K562 (cell line): ENCODE data around the gene ZNF672. TPM values are rescaled to one million over a fixed set of nuclear protein-coding genes. Genes with fewer than 3 reads are reported as not detected.

Experiments
- CBFB ChIP-seq: sonication (generic); formaldehyde crosslinking; IDR thresholded peaks from 2 replicates; pipeline ENCODE4 v1.4.0; 2020; ENCODE audit warnings: mild to moderate bottlenecking, missing genetic modification reagents
- IRF2 ChIP-seq: sonication (generic); formaldehyde crosslinking; IDR thresholded peaks from 2 replicates; pipeline ENCODE4 v1.8.1; 2022; ENCODE audit warnings: mild to moderate bottlenecking, missing genetic modification reagents
- JUNB ChIP-seq: fragments of 450-650 bp; formaldehyde crosslinking; conservative IDR thresholded peaks from 2 replicates; pipeline ENCODE4 v1.4.0; 2020; ENCODE audit warnings: mild to moderate bottlenecking
- NFIC ChIP-seq: fragments of 450-650 bp; IDR thresholded peaks from 2 replicates; pipeline ENCODE4 v1.6.1; 2017; ENCODE audit warnings: mild to moderate bottlenecking, inconsistent platforms
- RAD51 ChIP-seq: fragments of 450-650 bp; IDR thresholded peaks from 2 replicates; pipeline ENCODE4 v1.7.1; 2016; ENCODE audit warnings: low read depth, mild to moderate bottlenecking, borderline replicate concordance
- RBM14 ChIP-seq: fragments of 200-400 bp; formaldehyde crosslinking; IDR thresholded peaks from 2 replicates; pipeline ENCODE4 v1.6.1; 2018; ENCODE audit warnings: low read depth, mild to moderate bottlenecking, low read length, moderate library complexity, borderline replicate concordance; ENCODE audit not compliant: insufficient read depth
- SREBF2 ChIP-seq: sonication (generic); formaldehyde crosslinking; IDR thresholded peaks from 2 replicates; pipeline ENCODE4 v1.4.0; 2020; ENCODE audit warnings: mild to moderate bottlenecking, missing genetic modification reagents
- THRB ChIP-seq: fragments of 450-650 bp; formaldehyde crosslinking; conservative IDR thresholded peaks from 2 replicates; pipeline ENCODE4 v1.4.0; 2022; ENCODE audit warnings: mild to moderate bottlenecking, missing genetic modification characterization
- YY1 ChIP-seq, 3 experiments: IDR thresholded peaks; 2 replicates each; pipeline ENCODE4 v1.6.1; 2011; ENCODE audit warnings: low read length in 2 of 3, mild to moderate bottlenecking in 2 of 3, moderate library complexity in 2 of 3, borderline replicate concordance in 1 of 3, control low read depth in 1 of 3, low read depth in 1 of 3; ENCODE audit not compliant: insufficient read depth in 3 of 3, insufficient replicate concordance in 2 of 3, control insufficient read depth in 1 of 3, insufficient read length in 1 of 3; ENCODE audit errors: extremely low read depth in 1 of 3
- ZBTB26 ChIP-seq: fragments of 450-650 bp; formaldehyde crosslinking; IDR thresholded peaks from 2 replicates; pipeline ENCODE4 v1.4.0; 2022; ENCODE audit warnings: missing genetic modification characterization
- ZNF512 ChIP-seq: IDR thresholded peaks from 2 replicates; pipeline ENCODE4 v1.6.1; 2016; ENCODE audit warnings: missing genetic modification characterization, missing compliant biosample characterization
- ZSCAN29 ChIP-seq: fragments of 450-650 bp; IDR thresholded peaks from 2 replicates; pipeline ENCODE4 v1.6.1; 2017
- polyA plus RNA-seq, 8 experiments: library from polyadenylated mRNA; depleted of rRNA in 4 of 8; stranded (reverse) in 5 of 8; unstranded in 3 of 8; fragments of >200 nt; fragmentation: Nextera tagmentation in 2 of 8; fragmentation: Illumina TruSeq in 1 of 8; extraction: Ambion mirVana in 2 of 8; extraction: Trizol in 1 of 8; gene quantifications; 2 replicates each; pipeline versions ENCODE4 v1.2.1 to v1.2.3, GENCODE V29; 2011 to 2014; ENCODE audit warnings: inconsistent platforms in 1 of 8, missing spikeins in 1 of 8
- total RNA-seq, 7 experiments: library from RNA; depleted of rRNA in 6 of 7; stranded (reverse); fragments of >200 nt in 6 of 7; fragmentation: Illumina TruSeq in 2 of 7; extraction: Trizol in 2 of 7; gene quantifications; 2 replicates each; pipeline versions ENCODE4 v1.2.1 to v1.2.3, GENCODE V29; 2011 to 2021; ENCODE audit warnings: low replicate concordance in 1 of 7
- TF ChIP-seq, protein P1 (sequence below): fragments of 450-650 bp; IDR thresholded peaks from 2 replicates; pipeline ENCODE4 v1.6.1; 2016; ENCODE audit warnings: low read depth
- TF ChIP-seq, protein P2 (sequence below), 2 experiments: fragments of 450-650 bp in 1 of 2; sonication (generic) in 1 of 2; formaldehyde crosslinking in 1 of 2; IDR thresholded peaks in 1 of 2; conservative IDR thresholded peaks in 1 of 2; 2 replicates each; pipeline versions ENCODE4 v1.6.1 to v1.8.1; 2016 to 2023; ENCODE audit warnings: mild to moderate bottlenecking in 2 of 2, moderate library complexity in 2 of 2, inconsistent platforms in 1 of 2, missing genetic modification reagents in 1 of 2

ZNF672 gene
- total and polyA plus RNA-seq, 9 of the 15 experiments (the other 6 are each of a cell fraction or from before 2014, with no cell fraction given): 1.9 to 57.9 (median 24.1) TPM

DNA sequence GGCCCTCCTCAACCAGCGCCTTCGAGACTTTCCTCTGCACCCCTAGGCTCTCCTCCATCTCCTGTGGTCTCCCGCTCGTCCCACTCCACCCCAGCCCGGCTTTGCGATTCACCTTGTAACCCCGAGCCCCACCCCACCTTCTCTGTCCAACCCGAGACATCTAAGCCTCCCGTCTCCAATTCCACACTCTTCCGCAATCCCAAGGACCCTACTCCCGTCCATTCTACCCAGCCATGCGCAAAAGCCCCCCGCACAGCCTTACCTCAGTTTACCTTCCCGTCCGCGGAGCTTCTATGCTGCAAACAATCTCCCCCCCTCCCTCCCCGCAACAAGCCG lies 12.5 kb upstream of the ZNF672 start (continued):
- peak; percentile 85 for TF ChIP-seq THRB
- TF ChIP-seq JUNB (CRISPR knock-in tag): no peak
- TF ChIP-seq RBM14: no peak
- TF ChIP-seq, protein P1, sequence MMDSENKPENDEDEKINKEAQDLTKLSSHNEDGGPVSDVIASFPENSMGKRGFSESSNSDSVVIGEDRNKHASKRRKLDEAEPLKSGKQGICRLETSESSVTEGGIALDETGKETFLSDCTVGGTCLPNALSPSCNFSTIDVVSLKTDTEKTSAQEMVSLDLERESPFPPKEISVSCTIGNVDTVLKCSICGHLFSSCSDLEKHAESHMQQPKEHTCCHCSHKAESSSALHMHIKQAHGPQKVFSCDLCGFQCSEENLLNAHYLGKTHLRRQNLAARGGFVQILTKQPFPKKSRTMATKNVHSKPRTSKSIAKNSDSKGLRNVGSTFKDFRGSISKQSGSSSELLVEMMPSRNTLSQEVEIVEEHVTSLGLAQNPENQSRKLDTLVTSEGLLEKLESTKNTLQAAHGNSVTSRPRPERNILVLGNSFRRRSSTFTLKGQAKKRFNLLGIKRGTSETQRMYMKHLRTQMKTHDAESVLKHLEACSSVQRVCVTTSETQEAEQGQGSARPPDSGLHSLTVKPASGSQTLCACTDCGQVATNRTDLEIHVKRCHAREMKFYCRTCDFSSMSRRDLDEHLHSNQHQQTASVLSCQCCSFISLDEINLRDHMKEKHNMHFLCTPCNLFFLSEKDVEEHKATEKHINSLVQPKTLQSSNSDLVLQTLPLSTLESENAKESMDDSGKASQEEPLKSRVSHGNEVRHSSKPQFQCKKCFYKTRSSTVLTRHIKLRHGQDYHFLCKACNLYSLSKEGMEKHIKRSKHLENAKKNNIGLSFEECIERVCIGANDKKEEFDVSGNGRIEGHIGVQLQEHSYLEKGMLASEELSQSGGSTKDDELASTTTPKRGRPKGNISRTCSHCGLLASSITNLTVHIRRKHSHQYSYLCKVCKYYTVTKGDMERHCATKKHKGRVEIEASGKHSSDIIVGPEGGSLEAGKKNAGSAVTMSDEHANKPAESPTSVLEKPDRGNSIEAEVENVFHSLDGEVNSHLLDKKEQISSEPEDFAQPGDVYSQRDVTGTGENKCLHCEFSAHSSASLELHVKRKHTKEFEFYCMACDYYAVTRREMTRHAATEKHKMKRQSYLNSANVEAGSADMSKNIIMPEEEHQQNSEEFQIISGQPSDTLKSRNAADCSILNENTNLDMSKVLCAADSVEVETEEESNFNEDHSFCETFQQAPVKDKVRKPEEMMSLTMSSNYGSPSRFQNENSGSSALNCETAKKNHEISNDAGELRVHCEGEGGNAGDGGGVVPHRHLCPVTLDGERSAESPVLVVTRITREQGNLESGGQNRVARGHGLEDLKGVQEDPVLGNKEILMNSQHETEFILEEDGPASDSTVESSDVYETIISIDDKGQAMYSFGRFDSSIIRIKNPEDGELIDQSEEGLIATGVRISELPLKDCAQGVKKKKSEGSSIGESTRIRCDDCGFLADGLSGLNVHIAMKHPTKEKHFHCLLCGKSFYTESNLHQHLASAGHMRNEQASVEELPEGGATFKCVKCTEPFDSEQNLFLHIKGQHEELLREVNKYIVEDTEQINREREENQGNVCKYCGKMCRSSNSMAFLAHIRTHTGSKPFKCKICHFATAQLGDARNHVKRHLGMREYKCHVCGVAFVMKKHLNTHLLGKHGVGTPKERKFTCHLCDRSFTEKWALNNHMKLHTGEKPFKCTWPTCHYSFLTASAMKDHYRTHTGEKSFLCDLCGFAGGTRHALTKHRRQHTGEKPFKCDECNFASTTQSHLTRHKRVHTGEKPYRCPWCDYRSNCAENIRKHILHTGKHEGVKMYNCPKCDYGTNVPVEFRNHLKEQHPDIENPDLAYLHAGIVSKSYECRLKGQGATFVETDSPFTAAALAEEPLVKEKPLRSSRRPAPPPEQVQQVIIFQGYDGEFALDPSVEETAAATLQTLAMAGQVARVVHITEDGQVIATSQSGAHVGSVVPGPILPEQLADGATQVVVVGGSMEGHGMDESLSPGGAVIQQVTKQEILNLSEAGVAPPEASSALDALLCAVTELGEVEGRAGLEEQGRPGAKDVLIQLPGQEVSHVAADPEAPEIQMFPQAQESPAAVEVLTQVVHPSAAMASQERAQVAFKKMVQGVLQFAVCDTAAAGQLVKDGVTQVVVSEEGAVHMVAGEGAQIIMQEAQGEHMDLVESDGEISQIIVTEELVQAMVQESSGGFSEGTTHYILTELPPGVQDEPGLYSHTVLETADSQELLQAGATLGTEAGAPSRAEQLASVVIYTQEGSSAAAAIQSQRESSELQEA: no peak; the same call in 1 of the 2 replicates
- peak; percentile 83; the same call in 1 of the 2 replicates for TF ChIP-seq ZBTB26
- no peak for TF ChIP-seq YY1 (IDR thresholded peaks at IDR 0.05; ENCODE audit: borderline replicate concordance in 1 of 3, control insufficient read depth in 1 of 3, extremely low read depth in 1 of 3, insufficient read depth in 3 of 3, insufficient read length in 1 of 3, insufficient replicate concordance in 2 of 3, low read depth in 1 of 3, low read length in 2 of 3)
- no peak for TF ChIP-seq ZSCAN29
- TF ChIP-seq, protein P2, sequence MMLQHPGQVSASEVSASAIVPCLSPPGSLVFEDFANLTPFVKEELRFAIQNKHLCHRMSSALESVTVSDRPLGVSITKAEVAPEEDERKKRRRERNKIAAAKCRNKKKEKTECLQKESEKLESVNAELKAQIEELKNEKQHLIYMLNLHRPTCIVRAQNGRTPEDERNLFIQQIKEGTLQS (IDR thresholded peaks at IDR 0.05): 0 out of 2 replicates have a peak, but pooled peaks have one; percentile 12
- TF ChIP-seq, protein P2 (CRISPR knock-in tag; conservative IDR thresholded peaks at IDR 0.05): no peak
- no peak for TF ChIP-seq CBFB (CRISPR knock-in tag)
- TF ChIP-seq SREBF2 (CRISPR knock-in tag): no peak
- TF ChIP-seq IRF2: no peak
- no peak for TF ChIP-seq RAD51
- no peak for TF ChIP-seq ZNF512 (tag)
- peak; percentile 30; the same call in 1 of the 2 replicates for TF ChIP-seq NFIC
